ACHN (cell line): ENCODE results near the gene NDUFA5.
"Not testable (repeated sequence)": the region's sequence is repeated elsewhere in the genome, so short reads cannot be mapped to it uniquely, and the experiment has no call there.

Experiments used
- DNase-seq: peaks from one replicate; pipeline ENCODE4 v3.0.0-alpha.2; 2015
- in situ Hi-C: cut with HindIII; loops from 2 replicates; pipeline ENCODE4 v1.10.0; 2017; ENCODE audit warnings: low sequenced_read_pairs, low pct_ligation_motif_present, low pct_unique_long_range_greater_than_20kb

The NDUFA5 gene

DNA sequence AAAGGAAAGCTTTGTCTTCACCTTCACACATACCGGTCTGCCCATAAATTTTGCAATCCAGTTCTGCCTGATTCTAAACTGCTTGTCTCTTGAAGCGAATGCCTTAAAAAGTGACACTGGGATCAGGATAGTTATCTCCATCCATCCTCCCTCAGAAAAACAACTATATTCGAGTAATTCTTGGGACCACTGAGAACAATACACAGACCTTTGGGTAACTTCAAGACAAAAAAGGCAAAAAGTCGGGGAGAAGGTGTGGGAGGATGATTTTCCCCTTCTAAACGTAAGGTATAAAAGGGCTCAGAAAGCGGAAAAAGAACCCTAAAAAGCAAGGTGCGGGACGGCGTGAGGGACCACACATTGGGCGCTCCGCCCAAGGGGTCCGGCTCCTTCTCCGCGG is 25.3 kb downstream of the NDUFA5 start:
- in situ Hi-C loops, DNase-seq: not testable (repeated sequence)

- DNase-seq, in situ Hi-C loops: not testable (repeated sequence)
Observed at GRCh38 chr7:123530035-123530591, 27.5 kb downstream of the NDUFA5 start.

GRCh38 chr7:123528265-123528664 is 29.4 kb downstream of the NDUFA5 start:
- in situ Hi-C loops = no loop called here
- no peak for DNase-seq

- DNase-seq, in situ Hi-C loops: not testable (repeated sequence)
Observed at GRCh38 chr7:123527712-123528225, 29.8 kb downstream of the NDUFA5 start.

- in situ Hi-C loops, DNase-seq: not testable (repeated sequence)
Observed at GRCh38 chr7:123526533-123526932, 31.1 kb downstream of the NDUFA5 start.

GRCh38 chr7:123522066-123522465 is 35.6 kb downstream of the NDUFA5 start:
- in situ Hi-C loops = no loop called here
- DNase-seq = peak; percentile 88

GRCh38 chr7:123505221-123505620 is 52.4 kb downstream of the NDUFA5 start:
- DNase-seq = no peak
- in situ Hi-C loops = no loop called here

GRCh38 chr7:123502201-123502600 is 55.4 kb downstream of the NDUFA5 start:
- in situ Hi-C loops = no loop called here
- no peak for DNase-seq

DNA sequence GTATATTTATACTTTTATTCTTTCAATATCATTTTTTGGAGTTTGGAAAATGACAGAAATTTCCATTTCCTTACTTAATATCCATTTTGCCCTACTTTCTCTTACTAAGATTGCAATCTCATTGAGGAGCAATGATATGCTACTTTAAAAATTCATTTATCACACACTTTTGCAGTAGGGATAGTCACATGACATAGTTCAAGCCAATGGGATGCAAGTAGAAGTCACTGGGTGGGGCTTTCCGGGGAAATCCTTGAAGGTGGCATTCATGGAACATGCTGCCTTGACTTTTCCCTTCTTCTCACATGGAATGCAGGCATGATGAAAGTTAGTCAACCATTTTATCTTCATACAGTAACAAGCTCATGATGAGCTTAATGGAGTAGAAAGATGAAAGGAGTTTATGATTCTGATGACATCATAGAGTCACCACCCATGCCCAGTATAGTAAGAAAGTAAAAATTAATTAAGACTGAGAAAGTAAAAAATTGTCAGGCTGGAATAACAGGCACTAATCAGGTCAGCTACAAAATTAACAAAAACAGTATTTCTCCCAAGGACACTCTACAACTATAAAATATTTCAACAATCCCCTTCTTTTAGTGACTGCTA is 56.6 kb downstream of the NDUFA5 start:
- in situ Hi-C loops = no loop called here

GRCh38 chr7:123499211-123499970 is 58.2 kb downstream of the NDUFA5 start:
- in situ Hi-C loops = no loop called here
- DNase-seq = no peak

More for the DNA sequence above, 56.6 kb downstream of the NDUFA5 start:
- DNase-seq = no peak

- in situ Hi-C loops = no loop called here
- no peak for DNase-seq
Observed at GRCh38 chr7:123498601-123499000, 59.0 kb downstream of the NDUFA5 start.

DNA sequence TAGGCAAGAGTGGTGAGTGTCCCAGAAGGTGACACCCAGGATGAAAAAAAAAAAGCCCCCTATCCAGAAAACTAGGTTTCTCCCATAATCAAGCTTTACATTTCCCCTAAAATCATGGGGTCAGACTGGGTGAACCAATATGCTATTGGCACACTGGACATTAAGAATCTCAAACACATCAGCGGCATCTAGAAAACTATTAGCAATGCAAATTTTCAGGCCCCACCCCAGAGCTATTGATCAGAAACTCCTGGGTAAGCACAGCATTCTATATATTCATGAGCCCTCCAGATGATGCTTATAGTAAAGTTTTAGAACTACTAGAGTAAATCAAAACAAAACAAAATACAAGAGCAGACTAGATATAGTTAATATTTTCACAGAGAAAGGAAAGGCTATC is 59.6 kb downstream of the NDUFA5 start:
- in situ Hi-C loops = no loop called here
- no peak for DNase-seq

GRCh38 chr7:123494193-123494796 is 63.3 kb downstream of the NDUFA5 start:
- in situ Hi-C loops = no loop called here
- DNase-seq = peak; percentile 60

- peak; percentile 16 for DNase-seq
- in situ Hi-C loops = no loop called here
Observed at GRCh38 chr7:123492485-123492884, 65.1 kb downstream of the NDUFA5 start.
